Uterus (tissue), 4 donors: ENCODE measurements around the gene RAB44. TPM values are rescaled to one million over a fixed set of nuclear protein-coding genes. Genes with fewer than 3 reads are reported as not detected.

Source experiments
- DNase-seq, 2 donors: peaks; one replicate each; pipeline ENCODE4 v3.0.0-alpha.2; 2019 to 2020
- H3K27ac ChIP-seq, 2 donors: fragments of 200-600 bp; sonication (generic); 1 replicate in 1 of 2; 2 replicates in 1 of 2; pipeline ENCODE4 v1.5.1; 2016 to 2018
- H3K27me3 ChIP-seq, 2 donors: fragments of 200-600 bp; sonication (generic); one replicate each; pipeline ENCODE4 v1.5.1; 2018 to 2019; ENCODE audit warnings: control low read depth in 1 of 2
- H3K36me3 ChIP-seq, 2 donors: fragments of 200-600 bp; sonication (generic); one replicate each; pipeline ENCODE4 v1.5.1; 2019; ENCODE audit warnings: control low read depth in 1 of 2
- H3K4me1 ChIP-seq, 2 donors: fragments of 200-600 bp; sonication (generic); one replicate each; pipeline ENCODE4 v1.5.1; 2018 to 2019; ENCODE audit warnings: control low read depth in 1 of 2
- H3K4me3 ChIP-seq, 2 donors: fragments of 200-600 bp; sonication (generic); 1 replicate in 1 of 2; 2 replicates in 1 of 2; pipeline ENCODE4 v1.5.1; 2018 to 2019; ENCODE audit warnings: mild to moderate bottlenecking in 1 of 2
- H3K9me3 ChIP-seq, 2 donors: fragments of 200-600 bp; sonication (generic); one replicate each; pipeline ENCODE4 v1.5.1; 2019; ENCODE audit warnings: control low read depth in 1 of 2
- CTCF ChIP-seq, 4 experiments: fragments of 200-600 bp in 2 of 4; fragments of 450-650 bp in 2 of 4; sonication (generic) in 2 of 4; IDR thresholded peaks; one replicate each; pipeline ENCODE4 v1.5.1; 2016 to 2019; ENCODE audit warnings: antibody characterized with exemption in 4 of 4, mild to moderate bottlenecking in 2 of 4, moderate library complexity in 1 of 4
- POLR2A ChIP-seq, 2 donors: fragments of 450-650 bp; IDR thresholded peaks; one replicate each; pipeline ENCODE4 v1.6.1; 2016; ENCODE audit warnings: antibody characterized with exemption in 2 of 2, mild to moderate bottlenecking in 1 of 2, moderate library complexity in 1 of 2
- intact Hi-C: fragments of 100-400 bp; cut with DNase I; formaldehyde crosslinking; loops from one replicate; pipeline ENCODE4 v1.15.1; 2023; ENCODE audit warnings: low total_unique reads
- total RNA-seq, 4 donors: library from RNA; depleted of rRNA in 3 of 4; stranded (reverse); fragments of >200 nt in 3 of 4; gene quantifications; one replicate each; pipeline versions ENCODE4 v1.1.0 to v1.2.4, GENCODE V29; 2014 to 2023
- donor health status: DM: yes; HTN: yes; CAD: no.

Gene RAB44
- total RNA-seq, 4 donors from 2014 or later, result 0.37 TPM; not detected in 3

- Histone ChIP-seq H3K9me3 (no peaks in the 10 kb centered on the region), H3K27ac (no peak overlapping the region), H3K4me1 (no peaks in the 10 kb centered on the region), H3K4me3 (no peak overlapping the region), H3K27me3 (no peaks in the 10 kb centered on the region), H3K36me3 (no peaks in the 10 kb centered on the region)
- intact Hi-C loops, result no loop called here
- no peak for DNase-seq
- TF ChIP-seq POLR2A (IDR thresholded peaks at IDR 0.05), result no peak
- TF ChIP-seq CTCF (IDR thresholded peaks at IDR 0.05), result no peak
Measured at GRCh38 chr6:36669002-36669401, 28.6 kb upstream of the RAB44 start.

GRCh38 chr6:36670271-36670670 lies 27.4 kb upstream of the RAB44 start:
- no peaks in the 10 kb centered on the region for H3K36me3 ChIP-seq
- H3K27ac ChIP-seq, result no peak overlapping the region
- intact Hi-C loops, result no loop called here
- TF ChIP-seq POLR2A (IDR thresholded peaks at IDR 0.05) (no peak), CTCF (IDR thresholded peaks at IDR 0.05) (no peak)
- H3K9me3 ChIP-seq, result no peaks in the 10 kb centered on the region
- no peaks in the 10 kb centered on the region for H3K4me1 ChIP-seq
- H3K27me3 ChIP-seq, result no peaks in the 10 kb centered on the region
- no peak overlapping the region for H3K4me3 ChIP-seq
- DNase-seq, result no peak

GRCh38 chr6:36671687-36672375 lies 25.8 kb upstream of the RAB44 start:
- DNase-seq, result no peak
- intact Hi-C loops, result no loop called here
- H3K27ac ChIP-seq, result no peak overlapping the region
- no peaks in the 10 kb centered on the region for H3K4me1 ChIP-seq
- no peaks in the 10 kb centered on the region for H3K9me3 ChIP-seq
- H3K4me3 ChIP-seq, result no peak overlapping the region
- no peak for TF ChIP-seq CTCF (IDR thresholded peaks at IDR 0.05)
- no peak for TF ChIP-seq POLR2A (IDR thresholded peaks at IDR 0.05)
- no peaks in the 10 kb centered on the region for H3K36me3 ChIP-seq
- no peaks in the 10 kb centered on the region for H3K27me3 ChIP-seq

- intact Hi-C loops, result no loop called here
- Histone ChIP-seq H3K4me1 (peaks cover 0 to 5% of the 10 kb centered on the region in 2 donors), H3K27me3 (no peaks in the 10 kb centered on the region), H3K27ac (no peak overlapping the region), H3K4me3 (no peak overlapping the region), H3K36me3 (no peaks in the 10 kb centered on the region), H3K9me3 (no peaks in the 10 kb centered on the region)
- no peak for DNase-seq
- no peak for TF ChIP-seq POLR2A (IDR thresholded peaks at IDR 0.05)
- no peak for TF ChIP-seq CTCF (IDR thresholded peaks at IDR 0.05)
Measured at GRCh38 chr6:36673882-36674281, 23.7 kb upstream of the RAB44 start.

GRCh38 chr6:36674942-36675341 lies 22.7 kb upstream of the RAB44 start:
- H3K4me3 ChIP-seq, result no peak overlapping the region
- intact Hi-C loops, result no loop called here
- no peak for DNase-seq
- H3K4me1 ChIP-seq, result peaks cover 0 to 5% of the 10 kb centered on the region in 2 donors
- no peak overlapping the region for H3K27ac ChIP-seq
- no peaks in the 10 kb centered on the region for H3K36me3 ChIP-seq
- TF ChIP-seq CTCF (IDR thresholded peaks at IDR 0.05) (no peak), POLR2A (IDR thresholded peaks at IDR 0.05) (no peak)
- H3K9me3 ChIP-seq, result no peaks in the 10 kb centered on the region
- H3K27me3 ChIP-seq, result no peaks in the 10 kb centered on the region
